ENCODE measurements around the gene SLC51B.
"Not testable (repeated sequence)": the region's sequence is repeated elsewhere in the genome, so short reads cannot be mapped to it uniquely, and the experiment has no call there.

The SLC51B gene

GRCh38 chr15:65044724-65045481 lies at the start of gene SLC51B:
TSS of gene SLC51B (plus strand) at chr15:65045387. CDS start at chr15:65050005, 4,618 bp downstream.
- DNase-seq: no peak

GRCh38 chr15:64997066-64997465 lies 48.1 kb upstream of the SLC51B start:
- DNase-seq: no peak

GRCh38 chr15:64997745-64998375 lies 47.3 kb upstream of the SLC51B start:
- no peak for DNase-seq

GRCh38 chr15:65004993-65005392 lies 40.2 kb upstream of the SLC51B start:
- no peak for DNase-seq

GRCh38 chr15:65006876-65007275 lies 38.3 kb upstream of the SLC51B start:
- DNase-seq: no peak

- no peak for DNase-seq
Observed at GRCh38 chr15:65008983-65009382, 36.2 kb upstream of the SLC51B start.

GRCh38 chr15:65011198-65011597 lies 34.0 kb upstream of the SLC51B start:
- not testable (repeated sequence) for DNase-seq

- DNase-seq: no peak
Observed at GRCh38 chr15:65020419-65020818, 24.8 kb upstream of the SLC51B start.

GRCh38 chr15:65021488-65021887 lies 23.7 kb upstream of the SLC51B start:
- no peak for DNase-seq

- DNase-seq: no peak
Observed at GRCh38 chr15:65026756-65027155, 18.4 kb upstream of the SLC51B start.

- DNase-seq: no peak
Observed at GRCh38 chr15:65027593-65027992, 17.6 kb upstream of the SLC51B start.

GRCh38 chr15:65028338-65028737 lies 16.8 kb upstream of the SLC51B start:
- no peak for DNase-seq

- peak; percentile 93 to 95 for DNase-seq
Observed at GRCh38 chr15:65028921-65029735, 16.1 kb upstream of the SLC51B start, which contains the start of gene MTFMT. TSS of gene MTFMT (minus strand) at chr15:65029639. CDS start at chr15:65029613, 26 bp downstream.

GRCh38 chr15:65029736-65030208 lies 15.4 kb upstream of the SLC51B start:
- no peak for DNase-seq

GRCh38 chr15:65032801-65033537 lies 12.2 kb upstream of the SLC51B start:
- peak; percentile 18 to 21 for DNase-seq

GRCh38 chr15:65033659-65034269 lies 11.4 kb upstream of the SLC51B start:
- peak in 1 of 2 donors; percentile 15 for DNase-seq

GRCh38 chr15:65034719-65035118 lies 10.5 kb upstream of the SLC51B start:
- no peak for DNase-seq

GRCh38 chr15:65037309-65037708 lies 7.9 kb upstream of the SLC51B start:
- DNase-seq: no peak

GRCh38 chr15:65038428-65038827 lies 6.8 kb upstream of the SLC51B start:
- no peak for DNase-seq

GRCh38 chr15:65038836-65039235 lies 6.4 kb upstream of the SLC51B start:
- DNase-seq: no peak

- no peak for DNase-seq
Observed at GRCh38 chr15:65040461-65040860, 4.7 kb upstream of the SLC51B start.

GRCh38 chr15:65041787-65042186 lies 3.4 kb upstream of the SLC51B start:
- DNase-seq: no peak
